ENCODE data around the gene VGLL3.

Gene VGLL3

DNA sequence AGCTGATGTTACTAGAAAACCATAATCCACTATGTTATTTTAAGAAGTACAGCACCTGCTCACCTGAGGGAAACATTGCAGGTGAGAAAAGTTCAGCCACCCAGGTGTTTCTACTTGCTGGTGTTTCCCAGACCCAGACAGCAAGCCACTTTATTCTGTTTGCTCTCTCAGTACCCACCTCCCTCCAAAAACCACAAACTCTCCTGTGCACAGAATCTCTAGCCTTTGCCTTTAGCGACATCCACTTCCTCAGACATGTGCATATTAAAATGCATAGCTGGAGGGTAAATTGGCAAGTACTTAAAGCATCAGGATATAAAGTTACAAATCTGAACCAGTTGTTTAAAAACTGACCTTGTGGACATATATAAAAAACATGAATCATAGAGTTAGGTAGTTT lies 36.7 kb downstream of the VGLL3 start:
- no peak for DNase-seq (ENCODE audit: low read depth)
- TF ChIP-seq, protein P1, sequence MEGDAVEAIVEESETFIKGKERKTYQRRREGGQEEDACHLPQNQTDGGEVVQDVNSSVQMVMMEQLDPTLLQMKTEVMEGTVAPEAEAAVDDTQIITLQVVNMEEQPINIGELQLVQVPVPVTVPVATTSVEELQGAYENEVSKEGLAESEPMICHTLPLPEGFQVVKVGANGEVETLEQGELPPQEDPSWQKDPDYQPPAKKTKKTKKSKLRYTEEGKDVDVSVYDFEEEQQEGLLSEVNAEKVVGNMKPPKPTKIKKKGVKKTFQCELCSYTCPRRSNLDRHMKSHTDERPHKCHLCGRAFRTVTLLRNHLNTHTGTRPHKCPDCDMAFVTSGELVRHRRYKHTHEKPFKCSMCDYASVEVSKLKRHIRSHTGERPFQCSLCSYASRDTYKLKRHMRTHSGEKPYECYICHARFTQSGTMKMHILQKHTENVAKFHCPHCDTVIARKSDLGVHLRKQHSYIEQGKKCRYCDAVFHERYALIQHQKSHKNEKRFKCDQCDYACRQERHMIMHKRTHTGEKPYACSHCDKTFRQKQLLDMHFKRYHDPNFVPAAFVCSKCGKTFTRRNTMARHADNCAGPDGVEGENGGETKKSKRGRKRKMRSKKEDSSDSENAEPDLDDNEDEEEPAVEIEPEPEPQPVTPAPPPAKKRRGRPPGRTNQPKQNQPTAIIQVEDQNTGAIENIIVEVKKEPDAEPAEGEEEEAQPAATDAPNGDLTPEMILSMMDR (IDR thresholded peaks at IDR 0.05; ENCODE audit: low read depth, low read length, missing control alignments), result no peak
- H3K4me3 ChIP-seq (ENCODE audit: low read depth, low read length), result no peak overlapping the region

DNA sequence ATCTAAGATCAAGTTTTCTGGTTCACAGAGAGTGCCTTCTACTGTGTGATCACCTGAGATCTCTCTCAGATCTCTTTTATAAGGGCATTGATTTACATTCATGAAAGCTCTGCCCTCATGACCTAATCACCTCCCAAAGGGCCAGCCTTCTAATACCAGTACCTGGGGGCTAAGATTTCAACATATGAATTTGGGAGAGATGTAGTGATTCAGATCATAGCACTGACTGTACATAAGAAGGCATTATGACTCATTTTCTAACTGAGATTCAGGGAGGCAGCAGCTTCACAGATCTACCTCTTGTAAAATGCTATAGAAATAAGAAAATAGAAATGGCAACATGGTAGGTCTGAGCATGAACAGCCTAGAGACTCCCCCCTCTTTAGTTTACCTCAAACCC lies 39.6 kb downstream of the VGLL3 start:
- TF ChIP-seq, protein P1 (IDR thresholded peaks at IDR 0.05; ENCODE audit: low read depth, low read length, missing control alignments), result no peak
- DNase-seq (ENCODE audit: low read depth), result no peak
- H3K4me3 ChIP-seq (ENCODE audit: low read depth, low read length), result no peak overlapping the region

DNA sequence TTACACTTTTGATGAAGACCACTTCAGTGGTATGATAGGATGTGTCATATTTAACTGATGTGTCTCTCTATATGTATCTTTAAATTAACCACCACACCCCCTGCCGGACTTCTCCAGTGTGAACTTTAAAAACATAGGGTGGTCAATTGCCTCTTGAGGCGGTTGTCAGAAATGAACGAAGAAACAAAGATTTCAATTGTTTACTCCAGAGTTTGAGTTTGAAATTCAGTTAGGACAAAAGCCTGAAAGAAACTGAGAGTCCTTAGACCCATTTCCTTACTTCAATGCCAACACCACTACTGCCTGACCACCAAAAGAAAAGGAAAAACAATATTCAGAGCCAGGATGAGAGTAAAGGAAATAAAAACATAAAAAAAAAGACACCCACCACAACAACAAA lies 40.2 kb downstream of the VGLL3 start:
- DNase-seq (ENCODE audit: low read depth), result no peak
- H3K4me3 ChIP-seq (ENCODE audit: low read depth, low read length), result no peak overlapping the region
- TF ChIP-seq, protein P1 (IDR thresholded peaks at IDR 0.05; ENCODE audit: low read depth, low read length, missing control alignments), result no peak

DNA sequence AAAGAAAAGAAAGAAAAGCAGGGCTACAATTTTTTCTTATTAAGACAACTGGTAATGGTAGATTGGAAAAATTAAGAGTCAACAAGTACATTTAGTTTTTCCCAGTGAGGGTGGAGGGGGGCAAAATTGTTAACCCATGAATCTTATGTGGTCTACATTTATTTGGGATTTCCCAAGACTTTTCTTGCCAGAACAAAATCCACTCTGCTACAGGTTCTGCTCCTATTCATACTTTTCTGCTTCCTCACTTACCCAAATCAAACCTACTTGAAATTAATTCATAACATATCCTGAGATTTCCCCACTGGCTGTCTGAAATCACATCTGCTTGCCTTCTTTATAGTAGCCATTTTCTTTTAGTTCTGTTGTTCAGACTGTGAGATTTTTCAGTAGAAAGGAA lies 41.1 kb downstream of the VGLL3 start:
- DNase-seq (ENCODE audit: low read depth), result no peak
- no peak overlapping the region for H3K4me3 ChIP-seq (ENCODE audit: low read depth, low read length)
- TF ChIP-seq, protein P1 (IDR thresholded peaks at IDR 0.05; ENCODE audit: low read depth, low read length, missing control alignments), result no peak

DNA sequence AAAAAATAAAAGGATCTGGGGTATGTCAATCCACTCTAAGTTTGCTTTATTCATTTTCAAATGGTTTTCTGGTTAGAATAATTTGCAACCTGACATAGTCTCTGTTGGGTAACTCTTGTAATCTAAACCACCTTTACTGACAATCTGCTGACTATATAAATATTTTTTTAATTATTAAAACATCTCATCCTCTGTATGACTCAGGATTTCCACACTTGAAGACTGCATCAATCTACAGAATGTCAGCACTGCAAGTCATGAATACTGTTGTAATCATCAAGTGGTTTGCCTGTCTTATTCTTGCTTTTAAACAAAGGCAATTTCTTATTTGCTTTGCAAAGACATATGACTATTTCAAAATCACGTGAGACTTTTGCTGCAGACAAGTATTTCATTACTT lies 42.1 kb downstream of the VGLL3 start:
- no peak for DNase-seq (ENCODE audit: low read depth)
- no peak overlapping the region for H3K4me3 ChIP-seq (ENCODE audit: low read depth, low read length)
- TF ChIP-seq, protein P1 (IDR thresholded peaks at IDR 0.05; ENCODE audit: low read depth, low read length, missing control alignments), result no peak

DNA sequence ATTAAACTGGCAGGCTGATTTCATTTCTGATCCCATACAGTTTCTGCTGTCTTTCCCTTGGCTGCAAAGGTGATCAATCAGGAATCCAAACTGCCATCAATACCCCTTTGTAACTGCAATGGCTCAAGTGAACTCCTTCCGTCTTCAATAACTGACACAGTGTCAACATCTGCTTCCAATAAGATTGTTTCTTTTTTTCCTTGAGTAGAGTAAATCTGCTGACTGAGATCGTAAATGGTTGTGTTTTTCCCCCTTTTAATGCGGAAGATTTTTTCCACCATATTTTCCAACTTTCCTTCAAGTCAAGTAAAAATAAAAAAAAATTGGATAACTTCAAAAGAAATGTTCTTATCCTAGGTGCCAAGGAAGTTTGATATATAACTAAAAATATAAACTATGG lies 48.7 kb downstream of the VGLL3 start:
- TF ChIP-seq, protein P1 (IDR thresholded peaks at IDR 0.05; ENCODE audit: low read depth, low read length, missing control alignments), result no peak
- no peak for DNase-seq (ENCODE audit: low read depth)
- no peak overlapping the region for H3K4me3 ChIP-seq (ENCODE audit: low read depth, low read length)

DNA sequence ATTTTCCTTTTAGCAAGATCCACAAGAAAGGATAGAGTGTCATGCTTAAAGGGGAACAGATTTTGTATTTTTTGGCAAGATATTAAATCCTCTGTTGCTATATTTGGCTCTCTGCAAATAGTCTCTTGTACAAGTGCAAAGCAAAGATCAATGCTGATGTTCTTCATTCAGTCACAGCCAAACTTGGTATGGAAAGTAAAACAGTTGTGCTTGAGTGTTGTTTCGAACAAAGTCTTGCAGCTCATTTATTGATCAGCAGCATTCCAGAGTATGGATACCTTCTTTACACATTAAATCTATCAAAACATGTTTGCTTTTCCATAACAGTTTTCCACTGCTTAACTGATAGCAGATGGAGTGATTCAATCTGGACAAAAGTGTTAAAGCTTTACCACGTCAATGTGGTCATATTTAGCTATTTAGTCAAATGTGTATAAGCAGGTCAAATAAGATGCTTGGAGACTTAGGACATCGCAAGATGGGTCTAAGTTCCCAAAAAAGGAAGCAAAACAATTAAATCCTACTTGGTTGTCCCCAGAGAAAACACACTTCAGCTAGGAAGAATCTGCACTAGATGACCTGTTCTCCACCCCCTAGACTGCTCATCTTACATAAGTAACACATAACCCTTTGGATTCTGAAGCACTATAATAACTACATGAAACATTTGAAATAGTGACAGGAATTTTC lies 52.4 kb downstream of the VGLL3 start:
- no peak for DNase-seq (ENCODE audit: low read depth)

More for the DNA sequence above, 52.4 kb downstream of the VGLL3 start:
- TF ChIP-seq, protein P1 (IDR thresholded peaks at IDR 0.05; ENCODE audit: low read depth, low read length, missing control alignments), result no peak
- H3K4me3 ChIP-seq (ENCODE audit: low read depth, low read length), result no peak overlapping the region
